Breast epithelium (tissue), 4 donors: ENCODE results near the gene SGSH. TPM values are rescaled to one million over a fixed set of nuclear protein-coding genes. Genes with fewer than 3 reads are reported as not detected.
"Not testable (repeated sequence)": the region's sequence is repeated elsewhere in the genome, so short reads cannot be mapped to it uniquely, and the experiment has no call there.

Experiments used
- DNase-seq, 2 donors: peaks; one replicate each; pipeline ENCODE4 v3.0.0-alpha.2; 2019; ENCODE audit warnings: low spot score in 2 of 2
- H3K27ac ChIP-seq, 2 donors: fragments of 200-600 bp; sonication (generic) in 1 of 2; one replicate each; pipeline ENCODE4 v1.5.1; 2016 to 2019; ENCODE audit warnings: mild to moderate bottlenecking in 1 of 2
- H3K27me3 ChIP-seq, 2 donors: fragments of 200-600 bp; sonication (generic) in 1 of 2; one replicate each; pipeline versions ENCODE4 v1.5.1 to v1.6.0; 2017 to 2019; ENCODE audit warnings: control low read depth in 1 of 2, mild to moderate bottlenecking in 1 of 2
- H3K36me3 ChIP-seq: fragments of 200-600 bp; one replicate; pipeline ENCODE4 v1.5.1; 2019
- H3K4me1 ChIP-seq, 2 donors: fragments of 200-600 bp; sonication (generic); one replicate each; pipeline ENCODE4 v1.5.1; 2016 to 2019; ENCODE audit warnings: control low read depth in 1 of 2
- H3K4me3 ChIP-seq, 3 donors: fragments of 200-600 bp; sonication (generic); 1 replicate in 2 of 3; 2 replicates in 1 of 3; pipeline ENCODE4 v1.5.1; 2016 to 2019; ENCODE audit warnings: mild to moderate bottlenecking in 3 of 3, moderate library complexity in 2 of 3
- H3K9me3 ChIP-seq, 2 donors: fragments of 200-600 bp; sonication (generic) in 1 of 2; one replicate each; pipeline ENCODE4 v1.5.1; 2016 to 2019; ENCODE audit warnings: control low read depth in 1 of 2
- CTCF ChIP-seq, 3 donors: fragments of 450-650 bp; IDR thresholded peaks; one replicate each; pipeline ENCODE4 v1.5.1; 2016 to 2017; ENCODE audit warnings: antibody characterized with exemption in 3 of 3, mild to moderate bottlenecking in 3 of 3, moderate library complexity in 3 of 3
- POLR2A ChIP-seq: fragments of 450-650 bp; IDR thresholded peaks from one replicate; pipeline ENCODE4 v1.6.1; 2016; ENCODE audit warnings: antibody characterized with exemption, mild to moderate bottlenecking, moderate library complexity
- POLR2AphosphoS5 ChIP-seq, 3 donors: sonication (generic); formaldehyde crosslinking; IDR thresholded peaks; one replicate each; pipeline ENCODE4 v1.6.1; 2017; ENCODE audit warnings: antibody characterized with exemption in 3 of 3
- intact Hi-C: fragments of 100-400 bp; cut with DNase I; formaldehyde crosslinking; loops from one replicate; pipeline ENCODE4 v1.15.1; 2023; ENCODE audit warnings: low total_unique reads
- total RNA-seq, 3 donors: library from RNA; depleted of rRNA; stranded (reverse); fragments of >200 nt; gene quantifications; one replicate each; pipeline ENCODE4 v1.1.0, GENCODE V29; 2016

Gene SGSH
- total RNA-seq, 3 donors from 2014 or later, result 28.3 to 38.1 (median 32.1) TPM

GRCh38 chr17:80201446-80201845, 18.7 kb downstream of the SGSH start:
- intact Hi-C loops, result no loop called here
- Histone ChIP-seq H3K4me3 (no peak overlapping the region), H3K36me3 (no peaks in the 10 kb centered on the region), H3K9me3 (no peaks in the 10 kb centered on the region), H3K4me1 (no peaks in the 10 kb centered on the region), H3K27me3 (no peaks in the 10 kb centered on the region), H3K27ac (no peak overlapping the region)
- TF ChIP-seq CTCF (IDR thresholded peaks at IDR 0.05), result no peak
- no peak for TF ChIP-seq POLR2AphosphoS5 (IDR thresholded peaks at IDR 0.05)
- TF ChIP-seq POLR2A, result no peak
- no peak for DNase-seq

- H3K9me3 ChIP-seq, H3K27ac ChIP-seq, DNase-seq, H3K4me1 ChIP-seq, H3K4me3 ChIP-seq, H3K27me3 ChIP-seq, H3K36me3 ChIP-seq: not testable (repeated sequence)
- intact Hi-C loops, result loop anchor here (10.0 kb wide), 1 partner anchor 56 kb away; no protein-coding TSS in a partner anchor
Measured at GRCh38 chr17:80199295-80199694, 20.8 kb downstream of the SGSH start.

GRCh38 chr17:80198144-80198661, 21.9 kb downstream of the SGSH start:
- H3K36me3 ChIP-seq, result no peaks in the 10 kb centered on the region
- no peak overlapping the region for H3K27ac ChIP-seq
- DNase-seq, result no peak
- no peaks in the 10 kb centered on the region for H3K4me1 ChIP-seq
- intact Hi-C loops, result loop anchor here (10.0 kb wide), 1 partner anchor 57 kb away; no protein-coding TSS in a partner anchor
- TF ChIP-seq POLR2A (no peak), CTCF (IDR thresholded peaks at IDR 0.05) (no peak), POLR2AphosphoS5 (IDR thresholded peaks at IDR 0.05) (no peak)
- no peaks in the 10 kb centered on the region for H3K27me3 ChIP-seq
- H3K9me3 ChIP-seq, result no peaks in the 10 kb centered on the region
- H3K4me3 ChIP-seq, result no peak overlapping the region

GRCh38 chr17:80196652-80197051, 23.5 kb downstream of the SGSH start:
- no peak for TF ChIP-seq CTCF (IDR thresholded peaks at IDR 0.05)
- TF ChIP-seq POLR2AphosphoS5 (IDR thresholded peaks at IDR 0.05), result no peak
- no peak for TF ChIP-seq POLR2A
- H3K9me3 ChIP-seq, result no peaks in the 10 kb centered on the region
- intact Hi-C loops, result loop anchor here (10.0 kb wide), 1 partner anchor 58 kb away; no protein-coding TSS in a partner anchor
- no peaks in the 10 kb centered on the region for H3K4me1 ChIP-seq
- no peaks in the 10 kb centered on the region for H3K27me3 ChIP-seq
- H3K27ac ChIP-seq, result no peak overlapping the region
- no peaks in the 10 kb centered on the region for H3K36me3 ChIP-seq
- no peak for DNase-seq
- no peak overlapping the region for H3K4me3 ChIP-seq

GRCh38 chr17:80195671-80196529, 24.2 kb downstream of the SGSH start:
- H3K36me3 ChIP-seq, result no peaks in the 10 kb centered on the region
- no peak overlapping the region for H3K4me3 ChIP-seq
- DNase-seq, result no peak
- H3K4me1 ChIP-seq, result no peaks in the 10 kb centered on the region
- TF ChIP-seq POLR2AphosphoS5 (IDR thresholded peaks at IDR 0.05), result no peak
- peak; percentile 53 to 77 (median 65) for TF ChIP-seq CTCF (IDR thresholded peaks at IDR 0.05)
- no peak for TF ChIP-seq POLR2A
- no peaks in the 10 kb centered on the region for H3K9me3 ChIP-seq
- intact Hi-C loops, result loop anchor here (10.0 kb wide), 1 partner anchor 59 kb away; no protein-coding TSS in a partner anchor
- no peaks in the 10 kb centered on the region for H3K27me3 ChIP-seq
- H3K27ac ChIP-seq, result no peak overlapping the region
